IMR-90 (cell line): ENCODE measurements around the gene FBXW7. TPM values are rescaled to one million over a fixed set of nuclear protein-coding genes. Genes with fewer than 3 reads are reported as not detected.

Experiments
- ATAC-seq: fragments of 200-7000 bp; cut with Tn5 transposase; 2 replicates; pipeline ENCODE4 v1.9.1; 2020; ENCODE audit warnings: low read depth, mild to moderate bottlenecking, moderate library complexity
- BruUV-seq: library from RNA; stranded (reverse); fragments of 400-500 nt; replicated peaks from 2 replicates; lab custom pipeline; 2021; lab: Mats Ljungman, UMichigan
- CTCF ChIA-PET: fragments of 300-600 bp; formaldehyde crosslinking; extraction: SDS; loops from one replicate; lab custom pipeline; 2021; ENCODE audit warnings: antibody characterized with exemption; lab: Yijun Ruan, JAX
- POLR2A ChIA-PET: fragments of 300-600 bp; sonication (Branson Sonifier 250); formaldehyde crosslinking; loops from one replicate; lab custom pipeline; 2022; ENCODE audit warnings: antibody characterized with exemption; ENCODE audit not compliant: unreplicated experiment; lab: Charles Lee
- DNase-seq: peaks from one replicate; pipeline ENCODE4 v3.0.0; 2013
- H2AFZ ChIP-seq: replicated peaks from 2 replicates; pipeline ENCODE3; 2013; ENCODE audit warnings: low read length, mild to moderate bottlenecking; ENCODE audit not compliant: poor library complexity
- H2AK5ac ChIP-seq: 2 replicates; pipeline ENCODE4 v1.6.1; 2013; ENCODE audit warnings: low read depth, low read length, inconsistent platforms
- H2AK9ac ChIP-seq: replicated peaks from 2 replicates; pipeline ENCODE3; 2013; ENCODE audit warnings: mild to moderate bottlenecking, low read depth, low read length, moderate library complexity; ENCODE audit not compliant: poor library complexity
- H2BK120ac ChIP-seq: 2 replicates; pipeline ENCODE4 v1.6.1; 2013; ENCODE audit warnings: low read depth, low read length, inconsistent platforms
- H2BK15ac ChIP-seq: 3 replicates; pipeline ENCODE4 v1.6.1; 2013; ENCODE audit warnings: low read depth, low read length, inconsistent platforms
- H2BK20ac ChIP-seq: 2 replicates; pipeline ENCODE4 v1.6.1; 2013; ENCODE audit warnings: low read depth, mild to moderate bottlenecking, inconsistent platforms, low read length, moderate library complexity
- H2BK5ac ChIP-seq: 2 replicates; pipeline ENCODE4 v1.6.1; 2013; ENCODE audit warnings: mild to moderate bottlenecking, low read depth, low read length, inconsistent platforms; ENCODE audit not compliant: poor library complexity, severe bottlenecking
- H3K14ac ChIP-seq: replicated peaks from 2 replicates; pipeline ENCODE4 v1.6.1; 2013; ENCODE audit warnings: low read depth, low read length, inconsistent platforms
- H3K18ac ChIP-seq: 2 replicates; pipeline ENCODE4 v1.6.1; 2013; ENCODE audit warnings: low read depth, low read length, control low read depth
- H3K23ac ChIP-seq: 2 replicates; pipeline ENCODE4 v1.6.1; 2013; ENCODE audit warnings: low read depth, low read length, inconsistent platforms
- H3K27ac ChIP-seq: 2 replicates; pipeline ENCODE4 v1.5.1; 2013; ENCODE audit warnings: mild to moderate bottlenecking, control low read depth, low read length; ENCODE audit not compliant: insufficient read depth
- H3K27me3 ChIP-seq: 2 replicates; pipeline ENCODE4 v1.6.1; 2013; ENCODE audit warnings: low read length; ENCODE audit not compliant: control insufficient read depth, insufficient read depth
- H3K36me3 ChIP-seq: 2 replicates; pipeline ENCODE4 v1.6.1; 2013; ENCODE audit warnings: low read length, mixed read lengths; ENCODE audit not compliant: control insufficient read depth, insufficient read depth
- H3K4ac ChIP-seq: 2 replicates; pipeline ENCODE4 v1.6.1; 2013; ENCODE audit warnings: low read depth, low read length, inconsistent platforms
- H3K4me1 ChIP-seq: 2 replicates; pipeline ENCODE4 v1.6.1; 2013; ENCODE audit warnings: low read length, mixed read lengths; ENCODE audit not compliant: control insufficient read depth, insufficient read depth
- H3K4me2 ChIP-seq: 2 replicates; pipeline ENCODE4 v1.6.1; 2013; ENCODE audit warnings: low read depth, mild to moderate bottlenecking, control low read depth, low read length, moderate library complexity
- H3K4me3 ChIP-seq: 2 replicates; pipeline ENCODE4 v1.5.1; 2013; ENCODE audit warnings: low read depth, mild to moderate bottlenecking, control low read depth, low read length, moderate library complexity; ENCODE audit not compliant: insufficient read depth
- H3K56ac ChIP-seq: 2 replicates; pipeline ENCODE4 v1.6.1; 2013; ENCODE audit warnings: low read length, inconsistent platforms; ENCODE audit not compliant: insufficient read depth; ENCODE audit errors: extremely low read depth
- H3K79me1 ChIP-seq, 2 experiments: 2 replicates each; pipeline ENCODE4 v1.6.1; 2013; ENCODE audit warnings: low read length in 2 of 2, inconsistent platforms in 1 of 2, low read depth in 1 of 2
- H3K9ac ChIP-seq: 2 replicates; pipeline ENCODE4 v1.6.1; 2013; ENCODE audit warnings: low read depth, low read length, control low read depth
- H3K9me1 ChIP-seq: 2 replicates; pipeline ENCODE4 v1.6.1; 2013; ENCODE audit warnings: low read length, inconsistent platforms; ENCODE audit not compliant: insufficient read depth
- H3K9me3 ChIP-seq: 2 replicates; pipeline ENCODE4 v1.6.1; 2013; ENCODE audit warnings: low read length; ENCODE audit not compliant: control insufficient read depth, insufficient read depth
- H4K20me1 ChIP-seq: 2 replicates; pipeline ENCODE4 v1.6.1; 2013; ENCODE audit warnings: low read length, inconsistent platforms; ENCODE audit not compliant: insufficient read depth
- H4K5ac ChIP-seq: 2 replicates; pipeline ENCODE4 v1.6.1; 2013; ENCODE audit warnings: mild to moderate bottlenecking, low read depth, low read length, control low read depth
- H4K8ac ChIP-seq, 2 experiments: 2 replicates each; pipeline ENCODE4 v1.6.1; 2013; ENCODE audit warnings: low read depth in 2 of 2, low read length in 2 of 2, control low read depth in 1 of 2, inconsistent platforms in 1 of 2
- H4K91ac ChIP-seq: 2 replicates; pipeline ENCODE4 v1.6.1; 2013; ENCODE audit warnings: low read depth, low read length, inconsistent platforms; ENCODE audit not compliant: insufficient read depth
- FOS ChIP-seq: fragments of 150-350 bp; IDR thresholded peaks from 2 replicates; pipeline ENCODE4 v1.6.1; 2016; ENCODE audit warnings: low read depth, low read length
- MAFK ChIP-seq: IDR thresholded peaks from 2 replicates; pipeline ENCODE4 v1.6.1; 2012; ENCODE audit warnings: low read depth, low read length, improper control_type of control experiment
- MAZ ChIP-seq: IDR thresholded peaks from 2 replicates; pipeline ENCODE4 v1.6.1; 2012; ENCODE audit warnings: low read depth, mild to moderate bottlenecking, low read length, improper control_type of control experiment, moderate library complexity, borderline replicate concordance
- RAD21 ChIP-seq: IDR thresholded peaks from 2 replicates; pipeline ENCODE4 v1.6.1; 2012; ENCODE audit warnings: low read length, improper control_type of control experiment
- USF2 ChIP-seq: fragments of 150-350 bp; IDR thresholded peaks from 2 replicates; pipeline ENCODE4 v1.6.1; 2017; ENCODE audit warnings: mild to moderate bottlenecking, antibody characterized with exemption, low read length, low read depth
- WGBS, 2 experiments: methylation state at CpG; one replicate each; pipeline versions ENCODE4 v1.1.5 to v1.1.7; 2013; ENCODE audit warnings: missing lambda C conversion rate in 2 of 2; ENCODE audit not compliant: insufficient read length in 1 of 2; ENCODE audit errors: extremely low coverage in 2 of 2; 5-methylcytosine and 5-hydroxymethylcytosine counted together
- dilution Hi-C: fragments of 300-500 bp; cut with HindIII; formaldehyde crosslinking; loops from one replicate; pipeline ENCODE4 v1.14.3; 2018; ENCODE audit warnings: low sequenced_read_pairs; ENCODE audit not compliant: unreplicated experiment
- in situ Hi-C: fragments of 300-500 bp; cut with MboI; formaldehyde crosslinking; loops from 3 replicates; pipeline ENCODE4 v1.14.3; 2019; ENCODE audit warnings: low sequenced_read_pairs, inconsistent platforms, mixed read lengths
- intact Hi-C: fragments of 100-400 bp; cut with micrococcal nuclease; formaldehyde crosslinking; loops from 2 replicates; pipeline ENCODE4 v1.10.0; 2022
- polyA plus RNA-seq, 3 experiments: library from polyadenylated mRNA; depleted of rRNA; stranded (reverse); fragments of >200 nt; gene quantifications; 2 replicates each; pipeline ENCODE4 v1.2.3, GENCODE V29; 2012; ENCODE audit warnings: low replicate concordance in 1 of 3
- total RNA-seq: library from RNA; depleted of rRNA; stranded (reverse); fragments of >200 nt; gene quantifications from 2 replicates; pipeline ENCODE4 v1.2.3, GENCODE V29; 2012

The FBXW7 gene
- total and polyA plus RNA-seq, 2 of the 4 experiments (the other 2 are of a cell fraction): 7.2 to 27.4 TPM

GRCh38 chr4:152464030-152464823 lies 71.7 kb downstream of the FBXW7 start:
- Histone ChIP-seq H4K8ac (no peak overlapping the region), H3K18ac (no peak overlapping the region), H3K27ac (no peak overlapping the region), H3K4me3 (no peak overlapping the region), H2BK5ac (no peak overlapping the region), H3K27me3 (no peaks in the 10 kb centered on the region), H2AK9ac (no peak overlapping the region), H2BK20ac (no peak overlapping the region), H2BK15ac (no peak overlapping the region), H4K20me1 (no peaks in the 10 kb centered on the region), H3K79me1 (peaks cover 16 to 21% of the 10 kb centered on the region in 2 experiments), H3K9me3 (no peaks in the 10 kb centered on the region), H3K23ac (no peak overlapping the region), H3K36me3 (no peaks in the 10 kb centered on the region), H4K91ac (no peak overlapping the region), H3K56ac (no peak overlapping the region), H2AK5ac (no peak overlapping the region), H2BK120ac (no peak overlapping the region), H3K4me1 (peaks cover 3% of the 10 kb centered on the region), H3K9me1 (no peaks in the 10 kb centered on the region), H3K4ac (no peak overlapping the region), H3K9ac (no peak overlapping the region), H4K5ac (no peak overlapping the region; the same call in 1 of the 2 replicates), H3K14ac (no peak overlapping the region), H2AFZ (no peak overlapping the region), H3K4me2 (no peak overlapping the region)
- in situ Hi-C loops (no loop called here), intact Hi-C loops (no loop called here), dilution Hi-C loops (no loop called here)
- no TSS peak for BruUV-seq
- CTCF ChIA-PET: no interaction called here
- DNase-seq: no peak
- no peak for ATAC-seq
- no peak for TF ChIP-seq FOS
- no peak for TF ChIP-seq MAZ
- no peak for TF ChIP-seq USF2
- TF ChIP-seq RAD21: no peak
- no peak for TF ChIP-seq MAFK
- 70% methylated on average over 2 of the region's 5 CpGs; no CpG with 5 or more reads in 1 of the 2 experiments for WGBS, 2 experiments
- POLR2A ChIA-PET: no interaction called here
